Retina (tissue), 1 donor: ENCODE measurements around the gene EGFL7.

ENCODE experiments used
- DNase-seq: peaks from one replicate; pipeline ENCODE4 v3.0.0-alpha.2; 2016

EGFL7 gene

GRCh38 chr9:136661641-136662325 is 933 bp upstream of the EGFL7 start:
- no peak for DNase-seq

- no peak for DNase-seq
Measured at GRCh38 chr9:136662326-136662655, 425 bp upstream of the EGFL7 start.

GRCh38 chr9:136664000-136664915 is 1.5 kb downstream of the EGFL7 start:
- no peak for DNase-seq

GRCh38 chr9:136665111-136665703 is 2.5 kb downstream of the EGFL7 start:
- DNase-seq: peak; percentile 59

- DNase-seq: no peak
Measured at GRCh38 chr9:136665704-136666371, 3.1 kb downstream of the EGFL7 start.

GRCh38 chr9:136666372-136667213 is 3.9 kb downstream of the EGFL7 start:
- DNase-seq: no peak

GRCh38 chr9:136667214-136667939 is 4.7 kb downstream of the EGFL7 start:
- no peak for DNase-seq

- DNase-seq: no peak
Measured at GRCh38 chr9:136667940-136668760, 5.4 kb downstream of the EGFL7 start.

- DNase-seq: no peak
Measured at GRCh38 chr9:136668983-136669790, 6.5 kb downstream of the EGFL7 start.

- DNase-seq: no peak
Measured at GRCh38 chr9:136669791-136670464, 7.2 kb downstream of the EGFL7 start.

GRCh38 chr9:136670576-136671253 is 8.0 kb downstream of the EGFL7 start:
- DNase-seq: no peak

GRCh38 chr9:136671254-136671614 is 8.5 kb downstream of the EGFL7 start:
- DNase-seq: no peak

- DNase-seq: peak; percentile 76
Measured at GRCh38 chr9:136671646-136672430, 9.1 kb downstream of the EGFL7 start.

GRCh38 chr9:136672431-136673087 is 9.8 kb downstream of the EGFL7 start:
- no peak for DNase-seq

- no peak for DNase-seq
Measured at GRCh38 chr9:136673088-136673974, 10.6 kb downstream of the EGFL7 start.
